Endothelial cell of umbilical vein (primary cell): ENCODE measurements around the gene CD37. TPM values are rescaled to one million over a fixed set of nuclear protein-coding genes. Genes with fewer than 3 reads are reported as not detected.

Experiments used
- BruUV-seq: library from RNA; stranded (reverse); fragments of 400-500 nt; replicated peaks from 2 replicates; lab custom pipeline; 2021; lab: Mats Ljungman, UMichigan
- CTCF ChIA-PET: fragments of 300-600, 350-600 bp; sonication (Branson Sonifier 250); formaldehyde crosslinking; loops from one replicate; lab custom pipeline; 2021; ENCODE audit warnings: antibody characterized with exemption, inconsistent platforms; lab: Charles Lee
- POLR2A ChIA-PET: fragments of 300-600, 350-600 bp; sonication (Branson Sonifier 250); formaldehyde crosslinking; loops from one replicate; lab custom pipeline; 2021; ENCODE audit warnings: antibody characterized with exemption, inconsistent platforms; lab: Charles Lee
- DNase-seq: peaks from one replicate; pipeline ENCODE4 v3.0.0-alpha.2; 2011; ENCODE audit warnings: low read depth, low spot score
- FAIRE-seq: peaks from 2 replicates; lab custom pipeline; 2011; peaks lifted over from hg19 to GRCh38; lab: Jason Lieb, UNC
- H2AFZ ChIP-seq: 2 replicates; pipeline ENCODE4 v1.6.0; 2012; ENCODE audit warnings: low read depth, low read length, control low read depth, inconsistent platforms
- H3K27ac ChIP-seq: 2 replicates; pipeline ENCODE4 v1.5.1; 2011; ENCODE audit warnings: low read depth, mild to moderate bottlenecking, control low read depth, low read length, moderate library complexity; ENCODE audit not compliant: insufficient read depth
- H3K27me3 ChIP-seq, 2 experiments: 2 replicates each; pipeline versions ENCODE4 v1.6.0 to v1.6.1; 2011; ENCODE audit warnings: low read length in 2 of 2, mixed read lengths in 1 of 2; ENCODE audit not compliant: control insufficient read depth in 2 of 2, insufficient read depth in 2 of 2
- H3K36me3 ChIP-seq, 2 experiments: 2 replicates in 1 of 2; 3 replicates in 1 of 2; pipeline ENCODE4 v1.5.1; 2011; ENCODE audit warnings: low read length in 2 of 2, mild to moderate bottlenecking in 1 of 2, moderate library complexity in 1 of 2; ENCODE audit not compliant: control insufficient read depth in 2 of 2, insufficient read depth in 2 of 2; ENCODE audit errors: extremely low read depth in 1 of 2
- H3K4me1 ChIP-seq: 3 replicates; pipeline ENCODE4 v1.5.1; 2011; ENCODE audit warnings: mild to moderate bottlenecking, low read length; ENCODE audit not compliant: control insufficient read depth, insufficient read depth; ENCODE audit errors: extremely low read depth
- H3K4me2 ChIP-seq: 2 replicates; pipeline ENCODE4 v1.6.1; 2011; ENCODE audit warnings: low read length, control low read depth, mixed read lengths; ENCODE audit not compliant: insufficient read depth
- H3K4me3 ChIP-seq, 3 experiments: fragments of 200-600 bp in 1 of 3; sonication (generic), shearing (Covaris generic) in 1 of 3; replicated peaks in 1 of 3; 2 replicates each; pipeline ENCODE4 v1.5.1; 2011 to 2016; ENCODE audit warnings: control low read depth in 3 of 3, low read length in 3 of 3, mild to moderate bottlenecking in 2 of 3, inconsistent platforms in 1 of 3, low read depth in 1 of 3, moderate library complexity in 1 of 3; ENCODE audit not compliant: insufficient read depth in 1 of 3
- H3K79me2 ChIP-seq: 2 replicates; pipeline ENCODE4 v1.6.0; 2012; ENCODE audit warnings: low read length, inconsistent platforms; ENCODE audit not compliant: control insufficient read depth, insufficient read depth
- H3K9ac ChIP-seq: replicated peaks from 2 replicates; pipeline ENCODE3; 2011; ENCODE audit warnings: low read length, control low read depth; ENCODE audit not compliant: insufficient read depth; ENCODE audit errors: extremely low read depth
- H3K9me1 ChIP-seq: replicated peaks from 3 replicates; pipeline ENCODE4 v1.6.0; 2011; ENCODE audit warnings: mild to moderate bottlenecking, low read length; ENCODE audit not compliant: control insufficient read depth, insufficient read depth; ENCODE audit errors: extremely low read depth
- H3K9me3 ChIP-seq: replicated peaks from 2 replicates; pipeline ENCODE4 v1.5.1; 2012; ENCODE audit warnings: low read length, inconsistent platforms; ENCODE audit not compliant: control insufficient read depth, insufficient read depth
- H4K20me1 ChIP-seq: replicated peaks from 2 replicates; pipeline ENCODE3; 2011; ENCODE audit warnings: mild to moderate bottlenecking, low read length; ENCODE audit not compliant: control insufficient read depth, insufficient read depth; ENCODE audit errors: extremely low read depth
- EZH2 ChIP-seq: IDR thresholded peaks from 2 replicates; pipeline ENCODE4 v1.6.1; 2012; ENCODE audit warnings: borderline replicate concordance, low read depth, mild to moderate bottlenecking, moderate library complexity, low read length, inconsistent platforms; ENCODE audit not compliant: severe bottlenecking
- FOS ChIP-seq: IDR thresholded peaks from 2 replicates; pipeline ENCODE4 v1.6.1; 2011; ENCODE audit warnings: mild to moderate bottlenecking, low read length, moderate library complexity, borderline replicate concordance; ENCODE audit not compliant: insufficient read depth
- GATA2 ChIP-seq: IDR thresholded peaks from 2 replicates; pipeline ENCODE4 v1.7.0; 2011; ENCODE audit warnings: low read depth, mild to moderate bottlenecking, moderate library complexity, mixed read lengths, low read length; ENCODE audit not compliant: insufficient read length, insufficient read depth
- JUN ChIP-seq: IDR thresholded peaks from 2 replicates; pipeline ENCODE4 v1.6.1; 2011; ENCODE audit warnings: borderline replicate concordance, low read depth; ENCODE audit not compliant: insufficient read length, insufficient read depth
- MAX ChIP-seq: IDR thresholded peaks from 2 replicates; pipeline ENCODE4 v1.6.1; 2011; ENCODE audit not compliant: insufficient read depth, insufficient read length
- MYC ChIP-seq: IDR thresholded peaks from one replicate; pipeline ENCODE4 v1.6.1; 2011; ENCODE audit warnings: mild to moderate bottlenecking, low read depth, low read length
- POLR2AphosphoS5 ChIP-seq: IDR thresholded peaks from 2 replicates; pipeline ENCODE4 v1.6.1; 2012; ENCODE audit warnings: low read depth, mild to moderate bottlenecking, control low read depth, low read length, moderate library complexity; ENCODE audit not compliant: insufficient read depth
- dilution Hi-C: fragments of 300-500 bp; cut with MboI; formaldehyde crosslinking; loops from one replicate; pipeline ENCODE4 v1.15.0; 2019; ENCODE audit warnings: low sequenced_read_pairs; ENCODE audit not compliant: extremely low pct_ligation_motif_present
- intact Hi-C: fragments of 100-400 bp; cut with micrococcal nuclease; formaldehyde crosslinking; loops from one replicate; pipeline ENCODE4 v1.10.0; 2022
- polyA plus RNA-seq, 4 experiments: library from polyadenylated mRNA; depleted of rRNA in 3 of 4; stranded (reverse) in 3 of 4; unstranded in 1 of 4; fragments of >200 nt; gene quantifications; 2 replicates each; pipeline versions ENCODE4 v1.2.1 to v1.2.3, GENCODE V29; 2011 to 2012; ENCODE audit warnings: missing spikeins in 1 of 4
- total RNA-seq: library from RNA; stranded (reverse); gene quantifications from 2 replicates; pipeline ENCODE4 v1.2.3, GENCODE V29; 2021

Gene CD37
- total and polyA plus RNA-seq, 2 donors (not counting 3 experiments of a cell fraction or from before 2014, with no cell fraction given) = not detected

- H3K4me1 ChIP-seq = no peaks in the 10 kb centered on the region
Measured at GRCh38 chr19:49374665-49375434, 39.6 kb downstream of the CD37 start.

GRCh38 chr19:49378512-49378911 is 43.3 kb downstream of the CD37 start:
- TF ChIP-seq GATA2 (no peak), EZH2 (no peak), JUN (no peak)
- FAIRE-seq (no peak), DNase-seq (no peak)
- Histone ChIP-seq H3K4me3 (no peak overlapping the region), H3K4me1 (no peaks in the 10 kb centered on the region), H2AFZ (no peak overlapping the region), H3K27me3 (peaks cover 4 to 5% of the 10 kb centered on the region in 2 experiments), H3K9me3 (no peaks in the 10 kb centered on the region), H3K9me1 (no peaks in the 10 kb centered on the region), H3K9ac (no peak overlapping the region), H3K4me2 (no peak overlapping the region), H3K79me2 (no peaks in the 10 kb centered on the region), H4K20me1 (no peaks in the 10 kb centered on the region), H3K27ac (no peak overlapping the region), H3K36me3 (no peaks in the 10 kb centered on the region)
- CTCF ChIA-PET = interaction anchor here (0.6 to 1.8 kb wide), 3 partner anchors 12 to 64 kb away, joined by 3 to 7 read pairs (median 4); no protein-coding TSS in a partner anchor
- dilution Hi-C loops = no loop called here
- POLR2A ChIA-PET = no interaction called here
- intact Hi-C loops = no loop called here
- BruUV-seq = no TSS peak

More at GRCh38 chr19:49374665-49375434, 39.6 kb downstream of the CD37 start:
- H3K27ac ChIP-seq = no peak overlapping the region
- H3K9me1 ChIP-seq = no peaks in the 10 kb centered on the region
- no peak overlapping the region for H3K9ac ChIP-seq
- POLR2A ChIA-PET = no interaction called here
- H3K79me2 ChIP-seq = no peaks in the 10 kb centered on the region
- dilution Hi-C loops = no loop called here
- no peak for TF ChIP-seq MYC
- no peak for TF ChIP-seq JUN
- TF ChIP-seq POLR2AphosphoS5 = no peak
- TF ChIP-seq MAX = no peak
- TF ChIP-seq FOS = no peak
- peaks cover 1 to 3% of the 10 kb centered on the region in 2 experiments for H3K27me3 ChIP-seq
- H3K9me3 ChIP-seq = no peaks in the 10 kb centered on the region
- H2AFZ ChIP-seq = no peak overlapping the region
- CTCF ChIA-PET = interaction anchor here (0.7 to 1.4 kb wide), 6 partner anchors 8 to 277 kb away, joined by 3 to 4 read pairs (median 3); no protein-coding TSS in a partner anchor
- no peak overlapping the region for H3K4me3 ChIP-seq
- no TSS peak for BruUV-seq
- DNase-seq (no peak), FAIRE-seq (no peak)
- intact Hi-C loops = no loop called here
- no peaks in the 10 kb centered on the region for H3K36me3 ChIP-seq
- no peaks in the 10 kb centered on the region for H4K20me1 ChIP-seq
- H3K4me2 ChIP-seq = no peak overlapping the region
